Endothelial cell of umbilical vein (primary cell): Measurements from ENCODE around the gene UGT1A3. TPM values are rescaled to one million over a fixed set of nuclear protein-coding genes. Genes with fewer than 3 reads are reported as not detected.

ENCODE experiments used
- BruUV-seq: library from RNA; stranded (reverse); fragments of 400-500 nt; replicated peaks from 2 replicates; lab custom pipeline; 2021; lab: Mats Ljungman, UMichigan
- CTCF ChIA-PET: fragments of 300-600, 350-600 bp; sonication (Branson Sonifier 250); formaldehyde crosslinking; loops from one replicate; lab custom pipeline; 2021; ENCODE audit warnings: antibody characterized with exemption, inconsistent platforms; lab: Charles Lee
- POLR2A ChIA-PET: fragments of 300-600, 350-600 bp; sonication (Branson Sonifier 250); formaldehyde crosslinking; loops from one replicate; lab custom pipeline; 2021; ENCODE audit warnings: antibody characterized with exemption, inconsistent platforms; lab: Charles Lee
- DNase-seq: peaks from one replicate; pipeline ENCODE4 v3.0.0-alpha.2; 2011; ENCODE audit warnings: low read depth, low spot score
- FAIRE-seq: peaks from 2 replicates; lab custom pipeline; 2011; peaks lifted over from hg19 to GRCh38; lab: Jason Lieb, UNC
- H2AFZ ChIP-seq: 2 replicates; pipeline ENCODE4 v1.6.0; 2012; ENCODE audit warnings: low read depth, low read length, control low read depth, inconsistent platforms
- H3K27ac ChIP-seq: 2 replicates; pipeline ENCODE4 v1.5.1; 2011; ENCODE audit warnings: low read depth, mild to moderate bottlenecking, control low read depth, low read length, moderate library complexity; ENCODE audit not compliant: insufficient read depth
- H3K27me3 ChIP-seq, 2 experiments: 2 replicates each; pipeline versions ENCODE4 v1.6.0 to v1.6.1; 2011; ENCODE audit warnings: low read length in 2 of 2, mixed read lengths in 1 of 2; ENCODE audit not compliant: control insufficient read depth in 2 of 2, insufficient read depth in 2 of 2
- H3K36me3 ChIP-seq, 2 experiments: 2 replicates in 1 of 2; 3 replicates in 1 of 2; pipeline ENCODE4 v1.5.1; 2011; ENCODE audit warnings: low read length in 2 of 2, mild to moderate bottlenecking in 1 of 2, moderate library complexity in 1 of 2; ENCODE audit not compliant: control insufficient read depth in 2 of 2, insufficient read depth in 2 of 2; ENCODE audit errors: extremely low read depth in 1 of 2
- H3K4me1 ChIP-seq: 3 replicates; pipeline ENCODE4 v1.5.1; 2011; ENCODE audit warnings: mild to moderate bottlenecking, low read length; ENCODE audit not compliant: control insufficient read depth, insufficient read depth; ENCODE audit errors: extremely low read depth
- H3K4me2 ChIP-seq: 2 replicates; pipeline ENCODE4 v1.6.1; 2011; ENCODE audit warnings: low read length, control low read depth, mixed read lengths; ENCODE audit not compliant: insufficient read depth
- H3K4me3 ChIP-seq, 3 experiments: fragments of 200-600 bp in 1 of 3; sonication (generic), shearing (Covaris generic) in 1 of 3; replicated peaks in 1 of 3; 2 replicates each; pipeline ENCODE4 v1.5.1; 2011 to 2016; ENCODE audit warnings: control low read depth in 3 of 3, low read length in 3 of 3, mild to moderate bottlenecking in 2 of 3, inconsistent platforms in 1 of 3, low read depth in 1 of 3, moderate library complexity in 1 of 3; ENCODE audit not compliant: insufficient read depth in 1 of 3
- H3K79me2 ChIP-seq: 2 replicates; pipeline ENCODE4 v1.6.0; 2012; ENCODE audit warnings: low read length, inconsistent platforms; ENCODE audit not compliant: control insufficient read depth, insufficient read depth
- H3K9ac ChIP-seq: replicated peaks from 2 replicates; pipeline ENCODE3; 2011; ENCODE audit warnings: low read length, control low read depth; ENCODE audit not compliant: insufficient read depth; ENCODE audit errors: extremely low read depth
- H3K9me1 ChIP-seq: replicated peaks from 3 replicates; pipeline ENCODE4 v1.6.0; 2011; ENCODE audit warnings: mild to moderate bottlenecking, low read length; ENCODE audit not compliant: control insufficient read depth, insufficient read depth; ENCODE audit errors: extremely low read depth
- H3K9me3 ChIP-seq: replicated peaks from 2 replicates; pipeline ENCODE4 v1.5.1; 2012; ENCODE audit warnings: low read length, inconsistent platforms; ENCODE audit not compliant: control insufficient read depth, insufficient read depth
- H4K20me1 ChIP-seq: replicated peaks from 2 replicates; pipeline ENCODE3; 2011; ENCODE audit warnings: mild to moderate bottlenecking, low read length; ENCODE audit not compliant: control insufficient read depth, insufficient read depth; ENCODE audit errors: extremely low read depth
- EZH2 ChIP-seq: IDR thresholded peaks from 2 replicates; pipeline ENCODE4 v1.6.1; 2012; ENCODE audit warnings: borderline replicate concordance, low read depth, mild to moderate bottlenecking, moderate library complexity, low read length, inconsistent platforms; ENCODE audit not compliant: severe bottlenecking
- FOS ChIP-seq: IDR thresholded peaks from 2 replicates; pipeline ENCODE4 v1.6.1; 2011; ENCODE audit warnings: mild to moderate bottlenecking, low read length, moderate library complexity, borderline replicate concordance; ENCODE audit not compliant: insufficient read depth
- GATA2 ChIP-seq: IDR thresholded peaks from 2 replicates; pipeline ENCODE4 v1.7.0; 2011; ENCODE audit warnings: low read depth, mild to moderate bottlenecking, moderate library complexity, mixed read lengths, low read length; ENCODE audit not compliant: insufficient read length, insufficient read depth
- JUN ChIP-seq: IDR thresholded peaks from 2 replicates; pipeline ENCODE4 v1.6.1; 2011; ENCODE audit warnings: borderline replicate concordance, low read depth; ENCODE audit not compliant: insufficient read length, insufficient read depth
- MYC ChIP-seq: IDR thresholded peaks from one replicate; pipeline ENCODE4 v1.6.1; 2011; ENCODE audit warnings: mild to moderate bottlenecking, low read depth, low read length
- POLR2A ChIP-seq: IDR thresholded peaks from 2 replicates; pipeline ENCODE4 v1.6.1; 2012; ENCODE audit warnings: low read depth, mild to moderate bottlenecking, control low read depth, low read length
- POLR2AphosphoS5 ChIP-seq: IDR thresholded peaks from 2 replicates; pipeline ENCODE4 v1.6.1; 2012; ENCODE audit warnings: low read depth, mild to moderate bottlenecking, control low read depth, low read length, moderate library complexity; ENCODE audit not compliant: insufficient read depth
- dilution Hi-C: fragments of 300-500 bp; cut with MboI; formaldehyde crosslinking; loops from one replicate; pipeline ENCODE4 v1.15.0; 2019; ENCODE audit warnings: low sequenced_read_pairs; ENCODE audit not compliant: extremely low pct_ligation_motif_present
- intact Hi-C: fragments of 100-400 bp; cut with micrococcal nuclease; formaldehyde crosslinking; loops from one replicate; pipeline ENCODE4 v1.10.0; 2022
- polyA plus RNA-seq, 4 experiments: library from polyadenylated mRNA; depleted of rRNA in 3 of 4; stranded (reverse) in 3 of 4; unstranded in 1 of 4; fragments of >200 nt; gene quantifications; 2 replicates each; pipeline versions ENCODE4 v1.2.1 to v1.2.3, GENCODE V29; 2011 to 2012; ENCODE audit warnings: missing spikeins in 1 of 4
- total RNA-seq: library from RNA; stranded (reverse); gene quantifications from 2 replicates; pipeline ENCODE4 v1.2.3, GENCODE V29; 2021
- TF ChIP-seq, protein P1 (sequence below): IDR thresholded peaks from 2 replicates; pipeline ENCODE4 v1.6.1; 2011; ENCODE audit not compliant: insufficient read depth, insufficient read length
- TF ChIP-seq, protein P2 (sequence below), 2 donors: IDR thresholded peaks; 1 replicate in 1 of 2; 2 replicates in 1 of 2; pipeline ENCODE4 v1.5.1; 2011; ENCODE audit warnings: low read length in 2 of 2, mild to moderate bottlenecking in 2 of 2, moderate library complexity in 2 of 2, control low read depth in 1 of 2, inconsistent platforms in 1 of 2, low read depth in 1 of 2; ENCODE audit not compliant: insufficient read depth in 1 of 2; ENCODE audit errors: extremely low read depth in 1 of 2

UGT1A3 gene
- total and polyA plus RNA-seq, 2 donors (not counting 3 experiments of a cell fraction or from before 2014, with no cell fraction given): not detected

DNA sequence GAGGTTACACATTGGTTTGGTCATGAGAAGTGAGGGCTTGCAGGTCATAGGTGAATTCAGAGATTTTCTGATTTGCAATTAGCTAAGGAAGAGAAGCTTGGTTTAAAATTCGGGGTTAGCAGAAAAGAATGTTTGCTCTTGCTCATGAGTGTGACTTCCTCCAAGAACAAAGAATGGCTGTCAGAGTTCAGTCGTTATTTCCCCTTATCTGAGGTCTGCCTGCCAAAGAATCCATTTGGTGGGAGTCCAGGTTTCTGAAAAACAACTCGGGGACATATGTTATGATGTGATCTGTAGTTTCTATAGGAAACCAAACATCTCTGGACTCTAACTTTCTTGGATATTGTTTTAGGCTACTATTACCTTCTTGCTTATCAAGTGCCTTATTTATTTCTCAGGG, 39.3 kb upstream of the UGT1A3 start:
- H3K4me1 ChIP-seq: peaks cover 17% of the 10 kb centered on the region
- no peaks in the 10 kb centered on the region for H4K20me1 ChIP-seq
- POLR2A ChIA-PET: no interaction called here
- intact Hi-C loops: loop anchor here (1.0 kb wide), 1 partner anchor 11 kb away; no protein-coding TSS in a partner anchor
- H3K36me3 ChIP-seq: no peaks in the 10 kb centered on the region
- H3K9me1 ChIP-seq: no peaks in the 10 kb centered on the region
- H3K9me3 ChIP-seq: no peaks in the 10 kb centered on the region
- dilution Hi-C loops: no loop called here
- BruUV-seq: no TSS peak
- no peaks in the 10 kb centered on the region for H3K27me3 ChIP-seq
- H2AFZ ChIP-seq: no peak overlapping the region
- CTCF ChIA-PET: interaction anchor here (1.0 to 1.5 kb wide), 3 partner anchors 18 to 276 kb away, joined by 3 to 4 read pairs (median 3); no protein-coding TSS in a partner anchor
- peak overlapping the region; percentile 31 for H3K4me2 ChIP-seq
- peak overlapping the region; percentile 68 for H3K27ac ChIP-seq
- H3K79me2 ChIP-seq: no peaks in the 10 kb centered on the region
- FAIRE-seq: peak; percentile 90
- no peak overlapping the region for H3K4me3 ChIP-seq
- H3K9ac ChIP-seq: peak overlapping the region; percentile 17
- DNase-seq: peak; percentile 97
- TF ChIP-seq EZH2 (no peak), GATA2 (peak; percentile 25), POLR2A (peak; percentile 29), FOS (no peak), MYC (no peak), JUN (peak; percentile 21)
- TF ChIP-seq, protein P1, sequence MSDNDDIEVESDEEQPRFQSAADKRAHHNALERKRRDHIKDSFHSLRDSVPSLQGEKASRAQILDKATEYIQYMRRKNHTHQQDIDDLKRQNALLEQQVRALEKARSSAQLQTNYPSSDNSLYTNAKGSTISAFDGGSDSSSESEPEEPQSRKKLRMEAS: no peak

DNA sequence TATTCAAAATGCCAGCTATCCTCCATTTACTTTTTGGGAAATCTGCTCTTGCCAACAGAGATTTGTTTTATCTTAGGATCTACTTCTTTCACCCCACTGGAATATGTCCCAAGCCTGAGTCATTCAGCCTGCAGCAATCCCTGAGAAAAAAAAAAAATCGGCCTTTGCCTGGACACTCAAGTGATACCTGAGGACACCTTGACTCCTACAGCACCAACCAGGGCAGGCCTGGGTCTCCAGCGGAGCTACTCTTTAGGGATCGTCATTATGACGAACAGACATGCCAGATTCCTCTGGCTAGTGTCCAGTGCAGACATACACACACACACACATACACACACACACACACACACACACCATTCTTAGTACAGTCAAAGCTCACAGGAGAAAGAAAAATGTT, 38.4 kb upstream of the UGT1A3 start:
- intact Hi-C loops: no loop called here
- H3K4me1 ChIP-seq: peaks cover 17% of the 10 kb centered on the region
- no peaks in the 10 kb centered on the region for H3K36me3 ChIP-seq
- BruUV-seq: no TSS peak
- no peak for FAIRE-seq
- H3K4me2 ChIP-seq: no peak overlapping the region
- H3K79me2 ChIP-seq: no peaks in the 10 kb centered on the region
- DNase-seq: peak; percentile 45
- no peaks in the 10 kb centered on the region for H3K9me3 ChIP-seq
- no peak for TF ChIP-seq EZH2
- TF ChIP-seq JUN: no peak
- TF ChIP-seq FOS: no peak
- TF ChIP-seq POLR2A: no peak
- TF ChIP-seq POLR2AphosphoS5: no peak
- TF ChIP-seq, protein P2, sequence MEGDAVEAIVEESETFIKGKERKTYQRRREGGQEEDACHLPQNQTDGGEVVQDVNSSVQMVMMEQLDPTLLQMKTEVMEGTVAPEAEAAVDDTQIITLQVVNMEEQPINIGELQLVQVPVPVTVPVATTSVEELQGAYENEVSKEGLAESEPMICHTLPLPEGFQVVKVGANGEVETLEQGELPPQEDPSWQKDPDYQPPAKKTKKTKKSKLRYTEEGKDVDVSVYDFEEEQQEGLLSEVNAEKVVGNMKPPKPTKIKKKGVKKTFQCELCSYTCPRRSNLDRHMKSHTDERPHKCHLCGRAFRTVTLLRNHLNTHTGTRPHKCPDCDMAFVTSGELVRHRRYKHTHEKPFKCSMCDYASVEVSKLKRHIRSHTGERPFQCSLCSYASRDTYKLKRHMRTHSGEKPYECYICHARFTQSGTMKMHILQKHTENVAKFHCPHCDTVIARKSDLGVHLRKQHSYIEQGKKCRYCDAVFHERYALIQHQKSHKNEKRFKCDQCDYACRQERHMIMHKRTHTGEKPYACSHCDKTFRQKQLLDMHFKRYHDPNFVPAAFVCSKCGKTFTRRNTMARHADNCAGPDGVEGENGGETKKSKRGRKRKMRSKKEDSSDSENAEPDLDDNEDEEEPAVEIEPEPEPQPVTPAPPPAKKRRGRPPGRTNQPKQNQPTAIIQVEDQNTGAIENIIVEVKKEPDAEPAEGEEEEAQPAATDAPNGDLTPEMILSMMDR (IDR thresholded peaks at IDR 0.05; ENCODE audit: extremely low read depth in 1 of 2, insufficient read depth in 1 of 2, low read depth in 1 of 2, low read length in 2 of 2): no peak
- TF ChIP-seq MYC: no peak
- TF ChIP-seq GATA2: no peak
- TF ChIP-seq, protein P1: no peak
- no peak overlapping the region for H3K4me3 ChIP-seq
- ChIA-PET POLR2A (no interaction called here), CTCF (interaction anchor here (1.5 kb wide), 1 partner anchor 21 kb away, joined by 4 read pairs; no protein-coding TSS in a partner anchor)
- dilution Hi-C loops: no loop called here
- H3K27me3 ChIP-seq: no peaks in the 10 kb centered on the region
- no peak overlapping the region for H2AFZ ChIP-seq
- no peaks in the 10 kb centered on the region for H3K9me1 ChIP-seq
- H4K20me1 ChIP-seq: no peaks in the 10 kb centered on the region
- H3K9ac ChIP-seq: no peak overlapping the region
- no peak overlapping the region for H3K27ac ChIP-seq
